ENCODE measurements around the gene PADI1. TPM values are rescaled to one million over a fixed set of nuclear protein-coding genes. Genes with fewer than 3 reads are reported as not detected.

PADI1 gene
- 1 to 10 TPM in 2 of 4 donors, under 1 TPM in 1, not detected in 1; 0.27 to 2.5 (median 2.3) TPM for total RNA-seq

- TF ChIP-seq POLR2A (IDR thresholded peaks at IDR 0.05) (no peak), CTCF (IDR thresholded peaks at IDR 0.05) (no peak), EP300 (IDR thresholded peaks at IDR 0.05) (no peak), POLR2AphosphoS5 (IDR thresholded peaks at IDR 0.05) (no peak)
Observed at GRCh38 chr1:17204546-17205440, at the start of gene PADI1. Gene PADI1 (plus strand): TSS chr1:17205128. CDS start chr1:17205218, 90 bp downstream.

GRCh38 chr1:17155257-17155920 is 49.5 kb upstream of the PADI1 start:
- Histone ChIP-seq H3K27me3 (peaks cover 47% of the 10 kb centered on the region), H3K4me1 (no peaks in the 10 kb centered on the region), H3K36me3 (no peaks in the 10 kb centered on the region), H3K9me3 (peaks cover 0 to 60% (median 0%) of the 10 kb centered on the region in 3 donors), H3K4me3 (no peak overlapping the region), H3K27ac (no peak overlapping the region)
- WGBS, 2 donors (ENCODE audit: low coverage in 1 of 2): 0 to 4% methylated on average over 2 of the region's 2 CpGs
- ATAC-seq: no peak
- TF ChIP-seq EP300 (IDR thresholded peaks at IDR 0.05) (no peak), CTCF (IDR thresholded peaks at IDR 0.05) (no peak), POLR2A (IDR thresholded peaks at IDR 0.05) (no peak), POLR2AphosphoS5 (IDR thresholded peaks at IDR 0.05) (no peak)

More at GRCh38 chr1:17204546-17205440, at the start of gene PADI1:
- no peaks in the 10 kb centered on the region for H3K4me1 ChIP-seq
- H3K36me3 ChIP-seq: no peaks in the 10 kb centered on the region
- H3K27ac ChIP-seq: no peak within 1 kb of the TSS
- H3K4me3 ChIP-seq: no peak within 1 kb of the TSS
- no peak for ATAC-seq
- H3K9me3 ChIP-seq: no peaks in the 10 kb centered on the region
- no CpG with 5 or more reads among the region's 9 CpGs for WGBS, 2 donors (ENCODE audit: low coverage in 1 of 2)
- peaks cover 38% of the 10 kb centered on the region for H3K27me3 ChIP-seq

- TF ChIP-seq EP300 (IDR thresholded peaks at IDR 0.05): no peak
- TF ChIP-seq POLR2AphosphoS5 (IDR thresholded peaks at IDR 0.05): no peak
- no peak for TF ChIP-seq CTCF (IDR thresholded peaks at IDR 0.05)
- no peak for TF ChIP-seq POLR2A (IDR thresholded peaks at IDR 0.05)
- no peak for ATAC-seq
Observed at GRCh38 chr1:17156108-17156507, 48.8 kb upstream of the PADI1 start.

GRCh38 chr1:17158961-17159360 is 46.0 kb upstream of the PADI1 start:
- H3K27me3 ChIP-seq: peaks cover 27% of the 10 kb centered on the region
- H3K36me3 ChIP-seq: no peaks in the 10 kb centered on the region
- H3K27ac ChIP-seq: no peak overlapping the region
- TF ChIP-seq POLR2AphosphoS5 (IDR thresholded peaks at IDR 0.05) (no peak), POLR2A (IDR thresholded peaks at IDR 0.05) (no peak), CTCF (IDR thresholded peaks at IDR 0.05) (no peak), EP300 (IDR thresholded peaks at IDR 0.05) (no peak)
- H3K4me3 ChIP-seq: no peak overlapping the region
- ATAC-seq: no peak
- WGBS, 2 donors (ENCODE audit: low coverage in 1 of 2): 95% methylated on average over 2 of the region's 2 CpGs; no CpG with 5 or more reads in 1 of the 2 donors
- H3K4me1 ChIP-seq: no peaks in the 10 kb centered on the region
- peaks cover 0 to 32% (median 0%) of the 10 kb centered on the region in 3 donors for H3K9me3 ChIP-seq

More at GRCh38 chr1:17156108-17156507, 48.8 kb upstream of the PADI1 start:
- H3K9me3 ChIP-seq: peaks cover 0 to 55% (median 0%) of the 10 kb centered on the region in 3 donors
- H3K4me3 ChIP-seq: no peak overlapping the region
- no peaks in the 10 kb centered on the region for H3K4me1 ChIP-seq
- WGBS, 2 donors (ENCODE audit: low coverage in 1 of 2): 62 to 65% methylated on average over 3 of the region's 3 CpGs
- peaks cover 40% of the 10 kb centered on the region for H3K27me3 ChIP-seq
- H3K27ac ChIP-seq: no peak overlapping the region
- no peaks in the 10 kb centered on the region for H3K36me3 ChIP-seq
